ENCODE data around the gene SMU1. TPM values are rescaled to one million over a fixed set of nuclear protein-coding genes. Genes with fewer than 3 reads are reported as not detected.

Gene SMU1
- total RNA-seq = 10 to 100 TPM; 30.9 to 31.6 TPM
- 10 to 100 TPM; 21.8 to 33.0 TPM for polyA plus RNA-seq

- H3K4me3 Mint-ChIP-seq = peak within 1 kb of the TSS; percentile 94 to 100 (median 99)
- ChIA-PET POLR2A (ENCODE audit: partially characterized antibody) (interaction anchor here (0.5 to 5.0 kb wide), 21 partner anchors 8 to 214 kb away, joined by 3 to 42 read pairs (median 4); partner anchors contain the start of genes APTX, B4GALT1, BAG1 and CHMP5), CTCF (ENCODE audit: partially characterized antibody) (interaction anchor here (0.8 to 3.3 kb wide), 4 partner anchors 92 to 158 kb away, joined by 3 to 16 read pairs (median 6); no protein-coding TSS in a partner anchor)
- peaks cover 17 to 37% of the 10 kb centered on the region in 2 donors for H3K36me3 Mint-ChIP-seq
- H3K9me3 ChIP-seq (ENCODE audit: control insufficient read depth in 1 of 2, low read length in 2 of 2) = no peaks in the 10 kb centered on the region
- H3K27me3 Mint-ChIP-seq = no peaks in the 10 kb centered on the region
- peak within 1 kb of the TSS; percentile 94 for H3K27ac ChIP-seq (ENCODE audit: low read depth, low read length)
- no peaks in the 10 kb centered on the region for H3K9me3 Mint-ChIP-seq
- peak within 1 kb of the TSS; percentile 99 to 100 (median 100) for H3K27ac Mint-ChIP-seq
- peaks cover 47% of the 10 kb centered on the region for H3K4me1 ChIP-seq (ENCODE audit: insufficient read depth, low read length)
- H3K4me1 Mint-ChIP-seq = peaks cover 18 to 53% (median 35%) of the 10 kb centered on the region in 4 donors
- no peaks in the 10 kb centered on the region for H3K27me3 ChIP-seq (ENCODE audit: insufficient read depth, low read length)
- intact Hi-C loops (cut with micrococcal nuclease) = loop anchor here (1.0 to 5.0 kb wide), 6 partner anchors 34 to 214 kb away; partner anchors contain the start of genes APTX, B4GALT1, BAG1 and DNAJA1
- peak within 1 kb of the TSS; percentile 79 to 92 for H3K4me3 ChIP-seq (ENCODE audit: low read length in 2 of 2)
- peaks cover 16% of the 10 kb centered on the region for H3K36me3 ChIP-seq (ENCODE audit: insufficient read depth, low read length)
- peak; percentile 94 to 98 (median 96) for DNase-seq
These were observed at the start of gene SMU1 for GRCh38 chr9:33076046-33077004. Gene SMU1, minus strand, starts transcription at chr9:33076674. Its CDS starts 66 bp downstream, at chr9:33076608.

GRCh38 chr9:33125461-33125860 is 49.0 kb upstream of the SMU1 start:
- Histone ChIP-seq H3K36me3 (ENCODE audit: insufficient read depth, low read length) (peaks cover 34% of the 10 kb centered on the region), H3K4me3 (ENCODE audit: low read length in 2 of 2) (no peak overlapping the region), H3K9me3 (ENCODE audit: control insufficient read depth in 1 of 2, low read length in 2 of 2) (no peaks in the 10 kb centered on the region), H3K27me3 (ENCODE audit: insufficient read depth, low read length) (no peaks in the 10 kb centered on the region), H3K27ac (ENCODE audit: low read depth, low read length) (no peak overlapping the region), H3K4me1 (ENCODE audit: insufficient read depth, low read length) (peaks cover 4% of the 10 kb centered on the region)
- intact Hi-C loops (cut with micrococcal nuclease) = no loop called here
- peak overlapping the region in 6 of 7 donors; percentile 13 to 81 (median 58) for H3K27ac Mint-ChIP-seq
- no peaks in the 10 kb centered on the region for H3K27me3 Mint-ChIP-seq
- H3K4me1 Mint-ChIP-seq = peaks cover 23 to 65% (median 37%) of the 10 kb centered on the region in 4 donors
- H3K36me3 Mint-ChIP-seq = peaks cover 46 to 75% of the 10 kb centered on the region in 2 donors
- CTCF ChIA-PET (ENCODE audit: partially characterized antibody) = interaction anchor here (1.3 kb wide), 1 partner anchor 101 kb away, joined by 3 read pairs; no protein-coding TSS in a partner anchor
- POLR2A ChIA-PET (ENCODE audit: partially characterized antibody) = interaction anchor here (1.6 kb wide), 1 partner anchor 41 kb away, joined by 5 read pairs; the partner anchor contains the start of gene B4GALT1
- no peak overlapping the region for H3K4me3 Mint-ChIP-seq
- no peaks in the 10 kb centered on the region for H3K9me3 Mint-ChIP-seq
- no peak for DNase-seq

- Mint-ChIP-seq H3K27me3 (no peaks in the 10 kb centered on the region), H3K4me3 (no peak overlapping the region), H3K36me3 (peaks cover 43 to 76% of the 10 kb centered on the region in 2 donors), H3K4me1 (peaks cover 24 to 63% (median 36%) of the 10 kb centered on the region in 4 donors), H3K27ac (peak overlapping the region; percentile 4 to 72 (median 44)), H3K9me3 (no peaks in the 10 kb centered on the region)
- ChIA-PET CTCF (ENCODE audit: partially characterized antibody) (interaction anchor here (1.3 kb wide), 1 partner anchor 101 kb away, joined by 3 read pairs; no protein-coding TSS in a partner anchor), POLR2A (ENCODE audit: partially characterized antibody) (interaction anchor here (0.7 to 1.6 kb wide), 3 partner anchors 13 to 42 kb away, joined by 3 to 5 read pairs (median 5); partner anchors contain the start of gene B4GALT1)
- no peak for DNase-seq
- Histone ChIP-seq H3K27me3 (ENCODE audit: insufficient read depth, low read length) (no peaks in the 10 kb centered on the region), H3K4me1 (ENCODE audit: insufficient read depth, low read length) (peaks cover under 1% of the 10 kb centered on the region), H3K36me3 (ENCODE audit: insufficient read depth, low read length) (peaks cover 36% of the 10 kb centered on the region), H3K27ac (ENCODE audit: low read depth, low read length) (no peak overlapping the region), H3K4me3 (ENCODE audit: low read length in 2 of 2) (no peak overlapping the region), H3K9me3 (ENCODE audit: control insufficient read depth in 1 of 2, low read length in 2 of 2) (no peaks in the 10 kb centered on the region)
- intact Hi-C loops (cut with micrococcal nuclease) = no loop called here
These were observed 48.4 kb upstream of the SMU1 start for GRCh38 chr9:33124751-33125381.

GRCh38 chr9:33124046-33124445 is 47.6 kb upstream of the SMU1 start:
- no peaks in the 10 kb centered on the region for H3K9me3 Mint-ChIP-seq
- Histone ChIP-seq H3K27me3 (ENCODE audit: insufficient read depth, low read length) (no peaks in the 10 kb centered on the region), H3K27ac (ENCODE audit: low read depth, low read length) (no peak overlapping the region), H3K4me3 (ENCODE audit: low read length in 2 of 2) (no peak overlapping the region), H3K9me3 (ENCODE audit: control insufficient read depth in 1 of 2, low read length in 2 of 2) (no peaks in the 10 kb centered on the region), H3K36me3 (ENCODE audit: insufficient read depth, low read length) (peaks cover 35% of the 10 kb centered on the region), H3K4me1 (ENCODE audit: insufficient read depth, low read length) (no peaks in the 10 kb centered on the region)
- peaks cover 42 to 73% of the 10 kb centered on the region in 2 donors for H3K36me3 Mint-ChIP-seq
- H3K4me1 Mint-ChIP-seq = peaks cover 23 to 61% (median 38%) of the 10 kb centered on the region in 4 donors
- intact Hi-C loops (cut with micrococcal nuclease) = no loop called here
- H3K27me3 Mint-ChIP-seq = no peaks in the 10 kb centered on the region
- H3K27ac Mint-ChIP-seq = peak overlapping the region in 4 of 7 donors; percentile 26 to 68 (median 48)
- DNase-seq = no peak
- H3K4me3 Mint-ChIP-seq = no peak overlapping the region
- ChIA-PET POLR2A (ENCODE audit: partially characterized antibody) (interaction anchor here (0.7 to 1.6 kb wide), 3 partner anchors 14 to 43 kb away, joined by 3 to 5 read pairs (median 5); partner anchors contain the start of gene B4GALT1), CTCF (ENCODE audit: partially characterized antibody) (interaction anchor here (0.8 kb wide), 1 partner anchor 47 kb away, joined by 3 read pairs; no protein-coding TSS in a partner anchor)

GRCh38 chr9:33123407-33124031 is 47.0 kb upstream of the SMU1 start:
- H3K27me3 Mint-ChIP-seq = no peaks in the 10 kb centered on the region

GRCh38 chr9:33120620-33121019 is 44.1 kb upstream of the SMU1 start:
- Mint-ChIP-seq H3K27ac (peak overlapping the region in 6 of 7 donors; percentile 5 to 52 (median 48)), H3K4me1 (peaks cover 36 to 53% (median 41%) of the 10 kb centered on the region in 4 donors), H3K27me3 (no peaks in the 10 kb centered on the region), H3K4me3 (peak overlapping the region in 1 of 8 donors; percentile 6), H3K36me3 (peaks cover 35 to 65% of the 10 kb centered on the region in 2 donors), H3K9me3 (no peaks in the 10 kb centered on the region)
- no peak overlapping the region for H3K27ac ChIP-seq (ENCODE audit: low read depth, low read length)
- ChIA-PET CTCF (ENCODE audit: partially characterized antibody) (interaction anchor here (0.9 kb wide), 1 partner anchor 50 kb away, joined by 3 read pairs; no protein-coding TSS in a partner anchor), POLR2A (ENCODE audit: partially characterized antibody) (interaction anchor here (2.7 kb wide), 1 partner anchor 46 kb away, joined by 7 read pairs; the partner anchor contains the start of gene B4GALT1)
- peaks cover 24% of the 10 kb centered on the region for H3K36me3 ChIP-seq (ENCODE audit: insufficient read depth, low read length)
- no peaks in the 10 kb centered on the region for H3K9me3 ChIP-seq (ENCODE audit: control insufficient read depth in 1 of 2, low read length in 2 of 2)
- H3K27me3 ChIP-seq (ENCODE audit: insufficient read depth, low read length) = no peaks in the 10 kb centered on the region
- no peak overlapping the region for H3K4me3 ChIP-seq (ENCODE audit: low read length in 2 of 2)
- intact Hi-C loops (cut with micrococcal nuclease) = no loop called here
- no peak for DNase-seq
- H3K4me1 ChIP-seq (ENCODE audit: insufficient read depth, low read length) = peaks cover 20% of the 10 kb centered on the region

More at GRCh38 chr9:33123407-33124031, 47.0 kb upstream of the SMU1 start:
- no peak overlapping the region for H3K27ac ChIP-seq (ENCODE audit: low read depth, low read length)
- no peaks in the 10 kb centered on the region for H3K9me3 ChIP-seq (ENCODE audit: control insufficient read depth in 1 of 2, low read length in 2 of 2)
- Mint-ChIP-seq H3K27ac (peak overlapping the region in 5 of 7 donors; percentile 37 to 64 (median 50)), H3K4me3 (no peak overlapping the region), H3K36me3 (peaks cover 42 to 70% of the 10 kb centered on the region in 2 donors), H3K4me1 (peaks cover 24 to 60% (median 39%) of the 10 kb centered on the region in 4 donors), H3K9me3 (no peaks in the 10 kb centered on the region)
- DNase-seq = no peak
- ChIA-PET CTCF (ENCODE audit: partially characterized antibody) (interaction anchor here (0.8 kb wide), 1 partner anchor 47 kb away, joined by 3 read pairs; no protein-coding TSS in a partner anchor), POLR2A (ENCODE audit: partially characterized antibody) (interaction anchor here (1.3 to 1.6 kb wide), 2 partner anchors 15 to 43 kb away, joined by 3 to 5 read pairs; partner anchors contain the start of gene B4GALT1)
- no peak overlapping the region for H3K4me3 ChIP-seq (ENCODE audit: low read length in 2 of 2)
- H3K4me1 ChIP-seq (ENCODE audit: insufficient read depth, low read length) = peaks cover 2% of the 10 kb centered on the region
- H3K36me3 ChIP-seq (ENCODE audit: insufficient read depth, low read length) = peaks cover 29% of the 10 kb centered on the region
- intact Hi-C loops (cut with micrococcal nuclease) = no loop called here
- no peaks in the 10 kb centered on the region for H3K27me3 ChIP-seq (ENCODE audit: insufficient read depth, low read length)
